ENCODE results near the gene GLA. TPM values are rescaled to one million over a fixed set of nuclear protein-coding genes. Genes with fewer than 3 reads are reported as not detected.

GLA gene
- total and polyA plus RNA-seq, 5 donors = 10.4 to 20.7 (median 18.2) TPM

DNA sequence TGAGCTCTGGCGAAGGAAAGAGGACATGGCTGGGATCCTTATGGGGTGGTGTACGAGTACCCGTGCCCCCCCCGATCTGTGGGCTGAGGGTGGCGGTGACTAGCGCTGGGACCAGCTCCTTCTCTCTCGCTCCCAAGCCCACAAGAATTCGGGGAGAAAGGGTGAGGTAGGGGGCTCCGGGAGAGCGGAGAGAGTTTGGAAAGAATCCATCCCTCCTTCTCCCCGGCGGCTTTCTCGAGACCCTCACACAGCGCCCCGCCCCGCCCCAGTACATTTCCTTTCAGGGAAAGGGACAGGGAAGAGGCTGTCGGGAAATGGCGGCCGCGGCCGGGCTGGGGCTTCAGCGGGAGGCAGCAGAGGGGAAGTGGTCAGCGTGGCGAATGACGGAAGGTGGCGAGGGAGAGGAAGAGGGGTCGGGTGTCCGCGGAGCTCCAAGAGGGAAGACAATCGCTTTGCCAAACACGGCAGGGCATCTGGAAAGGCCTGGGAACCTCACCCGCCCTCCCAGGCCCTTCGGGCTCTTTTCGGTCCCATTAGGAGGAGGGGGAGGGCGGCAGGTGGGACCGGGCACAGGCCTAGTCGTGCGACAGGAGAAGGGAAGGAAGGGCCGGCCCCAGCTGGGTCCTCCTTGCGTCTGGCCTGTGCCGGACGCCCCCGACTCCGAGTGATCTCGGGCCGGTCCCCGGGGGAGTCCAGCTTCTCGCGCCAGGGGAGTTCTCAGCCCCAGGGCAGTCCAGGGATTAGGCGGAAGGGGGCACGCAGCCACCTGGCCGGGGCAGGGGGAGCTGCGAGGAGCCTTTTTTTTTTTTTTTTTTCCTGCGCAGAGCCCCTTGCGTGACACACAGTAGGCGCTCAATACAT lies 10.5 kb upstream of the GLA start:
- under 1% methylated on average over 55 of the region's 56 CpGs for WGBS
- Histone ChIP-seq H3K4me3 (ENCODE audit: low read length) (peak overlapping the region; percentile 93), H3K27ac (ENCODE audit: low read length) (peak overlapping the region; percentile 98), H3K9me3 (ENCODE audit: control insufficient read depth, low read length) (no peaks in the 10 kb centered on the region), H3K4me1 (ENCODE audit: control insufficient read depth, insufficient read depth, low read length) (no peaks in the 10 kb centered on the region), H3K27me3 (ENCODE audit: control insufficient read depth, insufficient read depth) (no peaks in the 10 kb centered on the region)
- peak; percentile 70 to 90 (median 88) for DNase-seq
- intact Hi-C loops (cut with DNase I) = loop anchor here in 1 of 4 donors (10.0 kb wide), 1 partner anchor 387 kb away; no protein-coding TSS in a partner anchor
- peak; percentile 91 to 92 for ATAC-seq

DNA sequence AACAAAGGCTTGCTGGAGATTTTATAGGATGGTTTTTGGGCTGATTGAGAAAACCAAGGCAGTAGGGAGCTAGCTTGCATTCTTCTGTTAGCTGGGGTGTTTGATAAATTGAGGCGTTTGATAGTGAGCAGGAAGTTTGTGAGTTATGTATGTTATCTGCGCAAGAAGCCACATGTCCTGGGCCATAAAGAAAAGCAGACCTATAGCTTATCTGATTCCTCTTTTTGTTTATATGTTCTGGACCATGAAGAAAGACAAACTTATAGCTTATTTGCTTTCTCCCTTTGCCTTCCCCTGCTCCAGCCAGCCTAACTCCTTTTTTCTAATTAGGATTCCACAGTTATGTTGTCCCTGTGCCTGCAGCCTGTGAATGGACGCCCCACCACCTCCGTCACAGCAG lies 9.5 kb upstream of the GLA start:
- Histone ChIP-seq H3K27ac (ENCODE audit: low read length) (peak overlapping the region; percentile 98), H3K9me3 (ENCODE audit: control insufficient read depth, low read length) (no peaks in the 10 kb centered on the region), H3K27me3 (ENCODE audit: control insufficient read depth, insufficient read depth) (no peaks in the 10 kb centered on the region), H3K4me1 (ENCODE audit: control insufficient read depth, insufficient read depth, low read length) (no peaks in the 10 kb centered on the region), H3K4me3 (ENCODE audit: low read length) (peak overlapping the region; percentile 93)
- 54% methylated on average over 4 of the region's 4 CpGs for WGBS
- DNase-seq (peak in 1 of 3 donors; percentile 43), ATAC-seq (no peak)
- intact Hi-C loops (cut with DNase I) = loop anchor here in 1 of 4 donors (10.0 kb wide), 1 partner anchor 388 kb away; no protein-coding TSS in a partner anchor

DNA sequence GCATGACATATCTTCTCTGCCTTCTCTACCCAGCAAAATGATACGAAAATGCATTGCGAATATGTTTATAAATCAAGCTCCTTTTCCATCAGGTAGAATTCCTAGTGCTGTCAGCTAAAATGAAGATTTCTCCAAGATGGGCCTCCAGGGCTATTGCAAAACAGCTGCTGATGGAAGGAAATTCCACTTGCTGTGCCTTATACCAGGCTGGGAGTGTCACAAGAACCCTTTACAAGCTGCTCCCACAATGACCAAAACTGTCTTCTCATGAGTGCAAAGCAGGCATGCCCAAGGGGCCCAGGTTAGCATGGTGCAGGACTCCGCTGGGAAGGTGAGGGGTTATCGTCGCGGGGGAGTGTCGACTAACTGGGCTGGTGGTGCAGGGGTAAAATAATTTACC lies 9.0 kb upstream of the GLA start:
- H3K4me1 ChIP-seq (ENCODE audit: control insufficient read depth, insufficient read depth, low read length) = no peaks in the 10 kb centered on the region

DNA sequence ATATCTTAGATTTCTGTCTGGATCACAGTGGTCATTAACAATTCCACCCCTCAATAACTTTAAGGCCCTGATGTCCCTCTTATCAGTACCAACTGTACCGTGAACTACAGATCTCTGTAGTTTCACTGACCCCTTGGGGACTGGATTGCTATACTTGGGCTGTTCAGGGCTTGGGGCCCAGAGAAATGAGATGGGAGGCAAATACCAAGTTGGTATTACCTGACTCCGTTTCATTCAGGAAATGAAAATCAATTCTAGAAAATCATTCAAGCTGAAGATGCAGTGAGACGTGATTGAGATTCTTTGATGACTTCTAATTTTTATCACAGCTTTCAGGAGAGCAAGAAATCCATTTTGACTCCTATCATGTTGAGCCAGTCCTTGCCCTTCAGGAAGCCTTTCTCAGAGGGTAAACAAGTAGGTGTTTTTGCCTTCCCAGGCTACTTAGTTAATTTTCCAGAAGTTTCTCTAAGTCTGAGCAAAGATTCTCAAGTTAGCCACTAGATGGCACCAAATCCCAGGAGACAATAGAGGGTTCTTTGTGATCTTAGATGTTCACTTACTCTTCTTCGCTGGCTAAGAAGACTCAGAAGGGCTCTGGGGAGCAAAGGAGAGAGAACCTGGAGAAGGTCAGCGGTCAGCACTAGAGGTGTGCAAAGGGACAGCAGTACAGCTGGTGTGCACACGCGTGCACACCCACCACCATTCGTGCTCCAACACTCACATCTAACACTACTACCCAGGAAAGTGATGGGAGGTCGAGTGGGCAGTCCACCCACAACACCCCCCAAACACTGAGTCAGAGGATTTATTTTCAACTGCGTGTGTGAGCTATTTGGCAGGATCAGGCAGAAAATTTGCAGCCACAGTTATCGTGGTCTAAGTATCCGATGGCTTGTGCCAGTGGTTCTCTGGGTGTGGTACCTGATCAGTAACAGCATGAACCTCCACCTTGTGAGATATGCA lies 7.7 kb upstream of the GLA start:
- intact Hi-C loops (cut with DNase I) = loop anchor here in 1 of 4 donors (10.0 kb wide), 1 partner anchor 389 kb away; no protein-coding TSS in a partner anchor
- ATAC-seq (peak; percentile 34 to 52), DNase-seq (peak in 1 of 3 donors; percentile 53)
- no peak overlapping the region for H3K4me3 ChIP-seq (ENCODE audit: low read length)
- no peak overlapping the region for H3K27ac ChIP-seq (ENCODE audit: low read length)
- no peaks in the 10 kb centered on the region for H3K27me3 ChIP-seq (ENCODE audit: control insufficient read depth, insufficient read depth)
- no peaks in the 10 kb centered on the region for H3K9me3 ChIP-seq (ENCODE audit: control insufficient read depth, low read length)
- no peaks in the 10 kb centered on the region for H3K4me1 ChIP-seq (ENCODE audit: control insufficient read depth, insufficient read depth, low read length)
- 24% methylated on average over 12 of the region's 12 CpGs for WGBS

More for the DNA sequence above, 9.0 kb upstream of the GLA start:
- Histone ChIP-seq H3K27ac (ENCODE audit: low read length) (no peak overlapping the region), H3K27me3 (ENCODE audit: control insufficient read depth, insufficient read depth) (no peaks in the 10 kb centered on the region), H3K9me3 (ENCODE audit: control insufficient read depth, low read length) (no peaks in the 10 kb centered on the region), H3K4me3 (ENCODE audit: low read length) (no peak overlapping the region)
- no peak for DNase-seq
- intact Hi-C loops (cut with DNase I) = loop anchor here in 1 of 4 donors (10.0 kb wide), 1 partner anchor 388 kb away; no protein-coding TSS in a partner anchor
- no peak for ATAC-seq
- WGBS = 86% methylated on average over 7 of the region's 7 CpGs

DNA sequence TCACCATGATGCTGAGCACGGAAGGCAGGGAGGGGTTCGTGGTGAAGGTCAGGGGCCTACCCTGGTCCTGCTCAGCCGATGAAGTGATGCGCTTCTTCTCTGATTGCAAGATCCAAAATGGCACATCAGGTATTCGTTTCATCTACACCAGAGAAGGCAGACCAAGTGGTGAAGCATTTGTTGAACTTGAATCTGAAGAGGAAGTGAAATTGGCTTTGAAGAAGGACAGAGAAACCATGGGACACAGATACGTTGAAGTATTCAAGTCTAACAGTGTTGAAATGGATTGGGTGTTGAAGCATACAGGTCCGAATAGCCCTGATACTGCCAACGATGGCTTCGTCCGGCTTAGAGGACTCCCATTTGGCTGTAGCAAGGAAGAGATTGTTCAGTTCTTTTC lies 4.3 kb upstream of the GLA start:
- no peaks in the 10 kb centered on the region for H3K9me3 ChIP-seq (ENCODE audit: control insufficient read depth, low read length)
- no peak for ATAC-seq
- intact Hi-C loops (cut with DNase I) = loop anchor here in 1 of 4 donors (10.0 kb wide), 1 partner anchor 393 kb away; no protein-coding TSS in a partner anchor
- DNase-seq = no peak
- H3K4me3 ChIP-seq (ENCODE audit: low read length) = no peak overlapping the region
- 62% methylated on average over 10 of the region's 10 CpGs for WGBS
- H3K27me3 ChIP-seq (ENCODE audit: control insufficient read depth, insufficient read depth) = no peaks in the 10 kb centered on the region
- no peaks in the 10 kb centered on the region for H3K4me1 ChIP-seq (ENCODE audit: control insufficient read depth, insufficient read depth, low read length)
- H3K27ac ChIP-seq (ENCODE audit: low read length) = peak overlapping the region; percentile 27

DNA sequence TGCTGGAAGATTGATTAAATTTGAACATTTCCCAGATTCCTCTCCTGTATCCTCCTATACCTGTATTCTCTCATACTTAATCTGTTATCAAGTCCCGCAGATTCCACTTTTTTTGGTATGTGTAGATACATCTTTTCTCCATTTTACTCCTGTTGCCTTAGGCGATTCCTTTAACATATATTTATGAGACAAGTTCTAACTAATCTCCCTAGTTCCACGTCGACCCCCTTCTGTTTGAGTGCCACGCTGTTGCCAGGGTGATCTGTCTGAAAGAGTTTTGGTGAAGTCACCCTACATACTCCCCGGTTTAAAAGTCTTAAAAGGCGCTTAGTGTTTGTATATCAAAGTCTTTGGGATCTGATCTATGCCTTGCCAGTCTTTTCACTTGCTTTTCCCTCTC lies 2.7 kb upstream of the GLA start:
- Histone ChIP-seq H3K4me3 (ENCODE audit: low read length) (no peak overlapping the region), H3K4me1 (ENCODE audit: control insufficient read depth, insufficient read depth, low read length) (no peaks in the 10 kb centered on the region), H3K27ac (ENCODE audit: low read length) (no peak overlapping the region), H3K9me3 (ENCODE audit: control insufficient read depth, low read length) (no peaks in the 10 kb centered on the region), H3K27me3 (ENCODE audit: control insufficient read depth, insufficient read depth) (no peaks in the 10 kb centered on the region)
- WGBS = 31% methylated on average over 7 of the region's 7 CpGs
- intact Hi-C loops (cut with DNase I) = loop anchor here in 1 of 4 donors (10.0 kb wide), 1 partner anchor 394 kb away; no protein-coding TSS in a partner anchor
- no peak for ATAC-seq
- no peak for DNase-seq

DNA sequence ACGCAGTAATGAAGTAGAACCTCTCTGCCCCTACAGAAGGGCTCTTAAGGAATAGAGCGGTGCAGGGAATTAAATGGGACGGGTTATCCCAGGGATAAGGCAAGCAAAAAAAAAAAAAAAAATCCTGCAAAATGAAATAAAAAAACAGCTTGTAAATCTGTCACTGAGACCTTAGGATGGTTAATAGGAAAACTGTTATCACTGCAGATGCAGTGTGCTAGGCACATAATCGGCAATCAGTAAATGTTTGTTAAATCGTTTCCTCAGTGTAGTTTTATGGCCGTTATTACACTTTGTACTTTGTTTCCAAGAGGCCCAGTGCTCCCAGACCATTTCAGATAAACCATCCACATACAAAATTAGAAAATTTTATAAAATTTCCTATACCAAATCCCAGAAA lies 1.3 kb upstream of the GLA start:
- H3K4me1 ChIP-seq (ENCODE audit: control insufficient read depth, insufficient read depth, low read length) = no peaks in the 10 kb centered on the region
- H3K27me3 ChIP-seq (ENCODE audit: control insufficient read depth, insufficient read depth) = no peaks in the 10 kb centered on the region
- ATAC-seq = no peak
- no peak for DNase-seq
- no peaks in the 10 kb centered on the region for H3K9me3 ChIP-seq (ENCODE audit: control insufficient read depth, low read length)
- H3K4me3 ChIP-seq (ENCODE audit: low read length) = peak overlapping the region; percentile 95
- 2% methylated on average over 6 of the region's 6 CpGs for WGBS
- intact Hi-C loops (cut with DNase I) = no loop called here
- no peak overlapping the region for H3K27ac ChIP-seq (ENCODE audit: low read length)

DNA sequence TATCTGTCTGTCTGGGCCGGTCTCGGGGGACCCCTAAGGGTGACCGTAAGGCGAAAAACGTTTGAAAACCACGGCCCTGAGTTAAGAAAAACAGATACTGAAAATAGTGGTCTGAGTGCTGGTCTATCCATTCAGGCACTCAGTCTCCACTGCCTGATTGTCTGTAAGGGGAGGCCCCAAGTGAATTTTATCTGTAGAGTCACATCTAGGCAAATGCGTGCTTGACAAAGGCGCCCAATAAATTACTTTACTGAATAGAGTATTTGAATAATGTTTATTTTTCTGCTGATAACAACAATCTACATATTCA lies 762 bp upstream of the GLA start:
- Histone ChIP-seq H3K4me1 (ENCODE audit: control insufficient read depth, insufficient read depth, low read length) (no peaks in the 10 kb centered on the region), H3K9me3 (ENCODE audit: control insufficient read depth, low read length) (no peaks in the 10 kb centered on the region), H3K27me3 (ENCODE audit: control insufficient read depth, insufficient read depth) (no peaks in the 10 kb centered on the region), H3K4me3 (ENCODE audit: low read length) (peak overlapping the region; percentile 95), H3K27ac (ENCODE audit: low read length) (peak overlapping the region; percentile 100)
- under 1% methylated on average over 8 of the region's 8 CpGs for WGBS
- DNase-seq = no peak
- ATAC-seq = no peak
- intact Hi-C loops (cut with DNase I) = no loop called here

DNA sequence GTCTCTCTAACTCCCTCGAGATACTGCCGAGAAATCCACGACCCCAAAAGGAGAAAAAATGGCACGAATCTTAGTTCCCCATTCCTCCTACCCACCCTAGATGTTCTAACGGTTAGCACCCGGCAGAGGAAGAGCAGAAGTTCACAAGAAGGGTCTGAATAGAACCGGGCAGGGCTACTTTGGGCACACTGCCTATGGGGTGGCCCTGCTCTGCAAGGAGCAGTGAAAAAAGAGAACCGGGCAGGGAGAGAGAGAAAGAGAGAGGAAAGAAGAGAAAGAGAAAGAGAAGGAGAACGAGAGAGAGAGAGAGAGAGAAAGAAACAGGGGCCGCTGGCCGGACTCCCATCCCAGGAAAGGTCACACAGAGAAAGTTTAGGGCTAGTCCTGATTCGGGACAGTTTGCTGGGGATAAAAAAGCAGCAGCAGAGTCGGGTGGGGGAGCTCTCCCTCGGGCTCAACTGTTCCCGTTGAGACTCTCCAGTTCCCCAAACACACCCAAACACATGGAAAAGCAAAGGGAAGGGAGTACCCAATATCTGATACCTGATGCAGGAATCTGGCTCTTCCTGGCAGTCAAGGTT lies 468 bp downstream of the GLA start:
- Histone ChIP-seq H3K9me3 (ENCODE audit: control insufficient read depth, low read length) (no peaks in the 10 kb centered on the region), H3K4me1 (ENCODE audit: control insufficient read depth, insufficient read depth, low read length) (no peaks in the 10 kb centered on the region), H3K27ac (ENCODE audit: low read length) (peak overlapping the region; percentile 49), H3K4me3 (ENCODE audit: low read length) (peak overlapping the region; percentile 56), H3K27me3 (ENCODE audit: control insufficient read depth, insufficient read depth) (no peaks in the 10 kb centered on the region)
- no peak for DNase-seq
- WGBS = under 1% methylated on average over 15 of the region's 15 CpGs
- intact Hi-C loops (cut with DNase I) = no loop called here
- ATAC-seq = peak in 1 of 2 donors; percentile 2

DNA sequence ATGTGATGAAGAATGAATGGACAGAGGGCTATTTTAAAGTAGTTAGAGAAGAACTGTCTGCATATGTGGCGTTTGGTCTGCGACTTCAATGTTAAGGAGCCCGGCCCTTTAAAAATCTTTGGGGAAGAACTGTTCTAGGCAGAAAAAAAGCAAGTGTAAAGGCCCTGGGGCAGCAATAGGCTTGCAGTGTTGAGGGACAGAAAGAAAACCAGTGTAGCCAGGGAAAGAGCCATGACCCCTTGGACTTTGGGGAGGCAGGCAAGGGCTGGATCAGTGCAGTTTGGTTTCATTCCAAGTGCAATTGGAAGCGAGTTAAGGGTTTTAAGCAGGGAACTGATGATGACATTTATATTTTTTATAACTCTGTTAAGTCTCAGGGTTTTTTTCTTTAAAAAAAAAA lies 7.9 kb downstream of the GLA start:
- no peak for ATAC-seq
- Histone ChIP-seq H3K4me1 (ENCODE audit: control insufficient read depth, insufficient read depth, low read length) (no peaks in the 10 kb centered on the region), H3K9me3 (ENCODE audit: control insufficient read depth, low read length) (no peaks in the 10 kb centered on the region), H3K27me3 (ENCODE audit: control insufficient read depth, insufficient read depth) (no peaks in the 10 kb centered on the region), H3K27ac (ENCODE audit: low read length) (no peak overlapping the region), H3K4me3 (ENCODE audit: low read length) (no peak overlapping the region)
- intact Hi-C loops (cut with DNase I) = no loop called here
- no peak for DNase-seq
- WGBS = 95% methylated on average over 4 of the region's 4 CpGs
